IPS-15b (cell line): ENCODE results near the gene ARHGEF9.
A peak's percentile ranks its signal among the peaks of the same experiment; 100 is the strongest.
"Not testable (repeated sequence)": the region's sequence is repeated elsewhere in the genome, so short reads cannot be mapped to it uniquely, and the experiment has no call there.

Experiments
- H3K27me3 ChIP-seq: one replicate; pipeline ENCODE4 v1.6.1; 2013; ENCODE audit warnings: low read length; ENCODE audit not compliant: control insufficient read depth, insufficient read depth
- H3K36me3 ChIP-seq: one replicate; pipeline ENCODE4 v1.6.1; 2013; ENCODE audit warnings: low read length; ENCODE audit not compliant: control insufficient read depth, insufficient read depth
- H3K4me1 ChIP-seq: one replicate; pipeline ENCODE4 v1.6.1; 2013; ENCODE audit warnings: mild to moderate bottlenecking, low read length; ENCODE audit not compliant: control insufficient read depth, insufficient read depth
- H3K4me3 ChIP-seq: one replicate; pipeline ENCODE4 v1.5.1; 2013; ENCODE audit warnings: low read depth, low read length
- H3K9ac ChIP-seq: one replicate; pipeline ENCODE4 v1.6.1; 2013; ENCODE audit warnings: low read depth, mild to moderate bottlenecking, low read length
- H3K9me3 ChIP-seq: one replicate; pipeline ENCODE4 v1.6.1; 2013; ENCODE audit warnings: mild to moderate bottlenecking, low read length; ENCODE audit not compliant: control insufficient read depth, insufficient read depth

Gene ARHGEF9

GRCh38 chrX:63784902-63785707, at the start of gene ARHGEF9:
TSS of gene ARHGEF9 (minus strand) at chrX:63785214. CDS start at chrX:63785145, 69 bp downstream.
- peaks cover 2% of the 10 kb centered on the region for H3K36me3 ChIP-seq
- H3K4me1 ChIP-seq = peaks cover 6% of the 10 kb centered on the region
- no peaks in the 10 kb centered on the region for H3K9me3 ChIP-seq
- H3K9ac ChIP-seq = peak within 1 kb of the TSS; percentile 85
- H3K27me3 ChIP-seq = no peaks in the 10 kb centered on the region
- peak within 1 kb of the TSS; percentile 64 for H3K4me3 ChIP-seq

GRCh38 chrX:63825446-63825845, 40.4 kb upstream of the ARHGEF9 start:
- H3K27me3 ChIP-seq, H3K4me3 ChIP-seq, H3K9me3 ChIP-seq, H3K36me3 ChIP-seq, H3K9ac ChIP-seq, H3K4me1 ChIP-seq: not testable (repeated sequence)

- no peaks in the 10 kb centered on the region for H3K9me3 ChIP-seq
- H3K36me3 ChIP-seq = no peaks in the 10 kb centered on the region
- no peaks in the 10 kb centered on the region for H3K4me1 ChIP-seq
- H3K4me3 ChIP-seq = no peak overlapping the region
- H3K9ac ChIP-seq = no peak overlapping the region
- no peaks in the 10 kb centered on the region for H3K27me3 ChIP-seq
Observed at GRCh38 chrX:63818156-63818555, 33.1 kb upstream of the ARHGEF9 start.

GRCh38 chrX:63817696-63818095, 32.7 kb upstream of the ARHGEF9 start:
- no peaks in the 10 kb centered on the region for H3K27me3 ChIP-seq
- H3K9me3 ChIP-seq = no peaks in the 10 kb centered on the region
- H3K4me3 ChIP-seq = no peak overlapping the region
- no peaks in the 10 kb centered on the region for H3K4me1 ChIP-seq
- H3K9ac ChIP-seq = no peak overlapping the region
- H3K36me3 ChIP-seq = no peaks in the 10 kb centered on the region

GRCh38 chrX:63812823-63813222, 27.8 kb upstream of the ARHGEF9 start:
- H3K4me1 ChIP-seq = no peaks in the 10 kb centered on the region
- H3K27me3 ChIP-seq = no peaks in the 10 kb centered on the region
- H3K4me3 ChIP-seq = no peak overlapping the region
- H3K9ac ChIP-seq = no peak overlapping the region
- H3K36me3 ChIP-seq = no peaks in the 10 kb centered on the region
- H3K9me3 ChIP-seq = no peaks in the 10 kb centered on the region

GRCh38 chrX:63810746-63811145, 25.7 kb upstream of the ARHGEF9 start:
- no peaks in the 10 kb centered on the region for H3K27me3 ChIP-seq
- H3K4me3 ChIP-seq = no peak overlapping the region
- no peaks in the 10 kb centered on the region for H3K36me3 ChIP-seq
- no peaks in the 10 kb centered on the region for H3K4me1 ChIP-seq
- no peaks in the 10 kb centered on the region for H3K9me3 ChIP-seq
- H3K9ac ChIP-seq = no peak overlapping the region

- no peaks in the 10 kb centered on the region for H3K27me3 ChIP-seq
Observed at GRCh38 chrX:63809173-63809572, 24.2 kb upstream of the ARHGEF9 start.

GRCh38 chrX:63795406-63795805, 10.4 kb upstream of the ARHGEF9 start:
- H3K9ac ChIP-seq, H3K4me3 ChIP-seq, H3K4me1 ChIP-seq, H3K27me3 ChIP-seq, H3K9me3 ChIP-seq, H3K36me3 ChIP-seq: not testable (repeated sequence)

More at GRCh38 chrX:63809173-63809572, 24.2 kb upstream of the ARHGEF9 start:
- no peak overlapping the region for H3K9ac ChIP-seq
- no peaks in the 10 kb centered on the region for H3K9me3 ChIP-seq
- H3K4me3 ChIP-seq = no peak overlapping the region
- no peaks in the 10 kb centered on the region for H3K36me3 ChIP-seq
- H3K4me1 ChIP-seq = no peaks in the 10 kb centered on the region

- Histone ChIP-seq H3K36me3 (peaks cover 2% of the 10 kb centered on the region), H3K4me1 (peaks cover 6% of the 10 kb centered on the region), H3K4me3 (peak overlapping the region; percentile 64), H3K9me3 (no peaks in the 10 kb centered on the region), H3K27me3 (no peaks in the 10 kb centered on the region), H3K9ac (no peak overlapping the region)
Observed at GRCh38 chrX:63785708-63786040, 660 bp upstream of the ARHGEF9 start.

- Histone ChIP-seq H3K4me1 (peaks cover 6% of the 10 kb centered on the region), H3K4me3 (peak overlapping the region; percentile 64), H3K9me3 (peaks cover 6% of the 10 kb centered on the region), H3K36me3 (peaks cover 2% of the 10 kb centered on the region), H3K9ac (peak overlapping the region; percentile 85), H3K27me3 (no peaks in the 10 kb centered on the region)
Observed at GRCh38 chrX:63784346-63784901, 590 bp downstream of the ARHGEF9 start.

GRCh38 chrX:63782515-63782914, 2.5 kb downstream of the ARHGEF9 start:
- H3K4me1 ChIP-seq = peaks cover 6% of the 10 kb centered on the region
- H3K27me3 ChIP-seq = no peaks in the 10 kb centered on the region
- H3K4me3 ChIP-seq = no peak overlapping the region
- no peak overlapping the region for H3K9ac ChIP-seq
- H3K36me3 ChIP-seq = peaks cover 2% of the 10 kb centered on the region
- peaks cover 17% of the 10 kb centered on the region for H3K9me3 ChIP-seq

GRCh38 chrX:63768760-63769159, 16.3 kb downstream of the ARHGEF9 start:
- H3K36me3 ChIP-seq = no peaks in the 10 kb centered on the region
- no peaks in the 10 kb centered on the region for H3K4me1 ChIP-seq
- H3K9me3 ChIP-seq = peaks cover 13% of the 10 kb centered on the region
- no peaks in the 10 kb centered on the region for H3K27me3 ChIP-seq
- no peak overlapping the region for H3K9ac ChIP-seq
- H3K4me3 ChIP-seq = no peak overlapping the region
